Left ventricle myocardium inferior (tissue), 1 donor: ENCODE measurements around the gene MMP25. TPM values are rescaled to one million over a fixed set of nuclear protein-coding genes. Genes with fewer than 3 reads are reported as not detected.

ENCODE experiments used
- DNase-seq: peaks from one replicate; pipeline ENCODE4 v3.0.0-alpha.2; 2020
- H3K27ac ChIP-seq: fragments of 200-600 bp; replicated peaks from 2 replicates; pipeline ENCODE4 v1.8.0; 2021
- H3K27me3 ChIP-seq: fragments of 200-600 bp; 2 replicates; pipeline ENCODE4 v1.8.0; 2021; ENCODE audit warnings: low read depth
- H3K36me3 ChIP-seq: fragments of 200-600 bp; 2 replicates; pipeline ENCODE4 v1.8.0; 2021
- H3K4me1 ChIP-seq: fragments of 200-600 bp; 2 replicates; pipeline ENCODE4 v1.8.0; 2021
- H3K4me3 ChIP-seq: fragments of 200-600 bp; 2 replicates; pipeline ENCODE4 v1.8.0; 2021; ENCODE audit warnings: mild to moderate bottlenecking, moderate library complexity
- H3K9me3 ChIP-seq: fragments of 200-600 bp; replicated peaks from 2 replicates; pipeline ENCODE4 v1.8.0; 2021
- CTCF ChIP-seq: fragments of 200-600 bp; IDR thresholded peaks from 2 replicates; pipeline ENCODE4 v1.8.0; 2021; ENCODE audit warnings: antibody characterized with exemption, mild to moderate bottlenecking, borderline replicate concordance
- intact Hi-C: fragments of 100-400 bp; cut with micrococcal nuclease; formaldehyde crosslinking; loops from one replicate; pipeline ENCODE4 v1.11.0; 2022
- total RNA-seq: library from RNA; stranded (reverse); fragmentation: NEBNext Ultra II Directional; extraction: Animal tissue kit (Norgen Biotek cat#: 25700); gene quantifications from one replicate; pipeline ENCODE4 v1.2.1, GENCODE V29; 2021
- donor health status: DM: no; HTN: yes; CAD: no; lungs with severe emphysema.

The MMP25 gene
- total RNA-seq, 1 donor from 2014 or later: 1.2 TPM

GRCh38 chr16:3013491-3013951, 32.8 kb upstream of the MMP25 start:
- H3K4me3 ChIP-seq: no peak overlapping the region
- TF ChIP-seq CTCF: no peak
- no peak overlapping the region for H3K27ac ChIP-seq
- H3K27me3 ChIP-seq: peaks cover 97% of the 10 kb centered on the region
- no peaks in the 10 kb centered on the region for H3K9me3 ChIP-seq
- H3K36me3 ChIP-seq: no peaks in the 10 kb centered on the region
- peaks cover 8% of the 10 kb centered on the region for H3K4me1 ChIP-seq
- DNase-seq: no peak
- intact Hi-C loops: no loop called here

DNA sequence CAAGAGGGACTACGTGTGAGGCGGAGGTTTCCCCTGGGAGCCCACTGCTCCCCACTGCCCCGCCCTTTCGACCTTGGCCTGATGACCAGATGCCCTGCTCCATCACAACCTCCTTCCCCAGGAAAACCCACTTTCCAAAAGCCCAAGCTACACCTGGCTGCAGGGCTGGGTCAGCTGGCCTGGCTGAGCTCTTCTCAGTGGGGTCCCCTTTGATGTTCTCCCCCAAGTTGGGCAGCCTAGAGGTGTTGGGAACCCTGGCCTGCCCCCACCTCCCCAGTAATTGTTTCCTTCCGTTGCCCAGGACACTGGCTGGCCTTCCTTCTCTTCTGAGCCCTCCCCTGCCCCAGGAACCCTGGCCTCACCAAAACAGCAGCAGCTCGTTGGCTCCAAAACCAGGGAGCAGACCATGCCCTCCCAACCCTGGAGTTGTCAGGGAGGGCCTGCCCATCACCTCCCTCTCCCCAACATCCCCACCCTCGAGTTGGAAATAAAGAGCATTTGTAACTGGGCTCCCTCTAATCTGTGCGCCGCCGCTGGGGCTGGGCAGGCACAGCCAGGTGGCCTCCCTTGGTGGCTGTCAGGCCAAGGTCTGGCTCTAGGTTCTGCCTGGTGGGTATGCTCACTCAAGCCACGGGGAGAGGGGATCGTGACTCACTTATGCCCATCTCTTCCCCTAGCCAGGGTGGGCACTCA, 32.2 kb upstream of the MMP25 start:
- Histone ChIP-seq H3K27ac (no peak overlapping the region), H3K27me3 (peaks cover 97% of the 10 kb centered on the region), H3K9me3 (no peaks in the 10 kb centered on the region), H3K4me1 (peaks cover 8% of the 10 kb centered on the region), H3K36me3 (no peaks in the 10 kb centered on the region), H3K4me3 (no peak overlapping the region)
- TF ChIP-seq CTCF: no peak
- intact Hi-C loops: no loop called here
- no peak for DNase-seq

GRCh38 chr16:3014971-3015370, 31.4 kb upstream of the MMP25 start:
- intact Hi-C loops: no loop called here
- H3K4me3 ChIP-seq: no peak overlapping the region
- H3K4me1 ChIP-seq: peaks cover 15% of the 10 kb centered on the region
- no peak overlapping the region for H3K27ac ChIP-seq
- TF ChIP-seq CTCF: no peak
- no peak for DNase-seq
- H3K9me3 ChIP-seq: no peaks in the 10 kb centered on the region
- no peaks in the 10 kb centered on the region for H3K36me3 ChIP-seq
- H3K27me3 ChIP-seq: peaks cover 89% of the 10 kb centered on the region

DNA sequence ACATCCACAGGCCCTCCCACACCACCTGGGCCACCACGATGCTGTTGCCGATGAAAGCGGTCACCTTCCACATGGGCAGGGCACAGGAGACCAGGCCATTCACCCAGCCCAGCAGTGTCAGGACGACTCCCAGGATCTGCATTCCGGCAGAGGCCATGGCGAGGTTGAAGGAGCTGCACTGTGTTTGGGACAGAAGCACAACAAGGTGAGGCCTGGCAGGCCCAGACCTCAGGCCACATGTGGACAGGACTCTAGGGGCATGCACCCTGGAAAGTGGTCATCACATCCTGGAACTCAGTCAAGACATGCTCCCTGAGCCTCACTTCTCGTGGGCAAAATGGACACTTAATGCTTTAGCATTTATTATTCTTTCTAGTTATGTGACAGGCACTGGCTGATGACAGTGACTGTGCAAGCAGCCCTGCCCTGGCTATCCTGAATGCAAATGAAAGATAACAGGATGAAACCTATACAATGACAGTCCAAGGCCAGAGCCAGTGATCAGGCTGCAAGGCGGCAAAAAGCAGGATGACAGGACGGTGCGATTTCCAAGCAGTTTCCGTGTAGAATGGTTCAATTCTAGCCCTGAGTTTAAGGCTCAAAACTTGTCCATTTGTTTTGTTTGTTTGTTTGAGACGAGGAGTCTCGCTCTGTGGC, 30.4 kb upstream of the MMP25 start:
- peaks cover 79% of the 10 kb centered on the region for H3K27me3 ChIP-seq
- intact Hi-C loops: no loop called here
- no peak overlapping the region for H3K4me3 ChIP-seq
- no peak overlapping the region for H3K27ac ChIP-seq
- H3K9me3 ChIP-seq: no peaks in the 10 kb centered on the region
- no peaks in the 10 kb centered on the region for H3K36me3 ChIP-seq
- no peak for DNase-seq
- H3K4me1 ChIP-seq: peaks cover 24% of the 10 kb centered on the region
- TF ChIP-seq CTCF: no peak

- Histone ChIP-seq H3K36me3 (peaks cover 5% of the 10 kb centered on the region), H3K4me3 (no peak overlapping the region), H3K9me3 (no peaks in the 10 kb centered on the region), H3K27me3 (peaks cover 66% of the 10 kb centered on the region), H3K4me1 (peaks cover 37% of the 10 kb centered on the region), H3K27ac (no peak overlapping the region)
- TF ChIP-seq CTCF: no peak
- no peak for DNase-seq
- intact Hi-C loops: no loop called here
Measured at GRCh38 chr16:3017344-3017743, 29.0 kb upstream of the MMP25 start.
